IMR-90 (cell line): Measurements from ENCODE around the gene SEMA5A.

ENCODE experiments used
- BHLHE40 ChIP-seq: fragments of 150-350 bp; IDR thresholded peaks from 2 replicates; pipeline ENCODE4 v1.6.1; 2016; ENCODE audit warnings: mild to moderate bottlenecking, low read depth, low read length
- CEBPB ChIP-seq: IDR thresholded peaks from 2 replicates; pipeline ENCODE4 v1.6.1; 2012; ENCODE audit warnings: low read depth, low read length, improper control_type of control experiment
- CTCF ChIP-seq: conservative IDR thresholded peaks from 2 replicates; pipeline ENCODE4 v1.5.1; 2012; ENCODE audit warnings: mild to moderate bottlenecking, low read depth, low read length, improper control_type of control experiment
- MAFK ChIP-seq: IDR thresholded peaks from 2 replicates; pipeline ENCODE4 v1.6.1; 2012; ENCODE audit warnings: low read depth, low read length, improper control_type of control experiment
- MAZ ChIP-seq: IDR thresholded peaks from 2 replicates; pipeline ENCODE4 v1.6.1; 2012; ENCODE audit warnings: low read depth, mild to moderate bottlenecking, low read length, improper control_type of control experiment, moderate library complexity, borderline replicate concordance
- POLR2A ChIP-seq: IDR thresholded peaks from 2 replicates; pipeline ENCODE4 v1.6.1; 2012; ENCODE audit warnings: mild to moderate bottlenecking, low read depth, low read length
- RAD21 ChIP-seq: IDR thresholded peaks from 2 replicates; pipeline ENCODE4 v1.6.1; 2012; ENCODE audit warnings: low read length, improper control_type of control experiment
- RCOR1 ChIP-seq: IDR thresholded peaks from 2 replicates; pipeline ENCODE4 v1.6.1; 2012; ENCODE audit warnings: mild to moderate bottlenecking, low read length, improper control_type of control experiment; ENCODE audit not compliant: insufficient replicate concordance
- SMC3 ChIP-seq: fragments of 150-350 bp; IDR thresholded peaks from 2 replicates; pipeline ENCODE4 v1.6.1; 2016; ENCODE audit warnings: low read depth, mild to moderate bottlenecking, antibody characterized with exemption, low read length, moderate library complexity
- TF ChIP-seq, protein P1 (sequence below): fragments of 150-350 bp; IDR thresholded peaks from 2 replicates; pipeline ENCODE4 v1.6.1; 2017; ENCODE audit warnings: mild to moderate bottlenecking, antibody characterized with exemption, low read length, low read depth

GRCh38 chr5:9157020-9157419 is 388.9 kb downstream of the SEMA5A start:
- no peak for TF ChIP-seq CTCF
- no peak for TF ChIP-seq RCOR1
- no peak for TF ChIP-seq CEBPB
- no peak for TF ChIP-seq POLR2A
- no peak for TF ChIP-seq MAFK
- TF ChIP-seq, protein P1, sequence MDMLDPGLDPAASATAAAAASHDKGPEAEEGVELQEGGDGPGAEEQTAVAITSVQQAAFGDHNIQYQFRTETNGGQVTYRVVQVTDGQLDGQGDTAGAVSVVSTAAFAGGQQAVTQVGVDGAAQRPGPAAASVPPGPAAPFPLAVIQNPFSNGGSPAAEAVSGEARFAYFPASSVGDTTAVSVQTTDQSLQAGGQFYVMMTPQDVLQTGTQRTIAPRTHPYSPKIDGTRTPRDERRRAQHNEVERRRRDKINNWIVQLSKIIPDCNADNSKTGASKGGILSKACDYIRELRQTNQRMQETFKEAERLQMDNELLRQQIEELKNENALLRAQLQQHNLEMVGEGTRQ: no peak
- TF ChIP-seq RAD21: no peak
- TF ChIP-seq BHLHE40: no peak
- TF ChIP-seq SMC3: no peak
- no peak for TF ChIP-seq MAZ
